ENCODE measurements around the gene AGGF1. TPM values are rescaled to one million over a fixed set of nuclear protein-coding genes. Genes with fewer than 3 reads are reported as not detected.

The AGGF1 gene, protein sequence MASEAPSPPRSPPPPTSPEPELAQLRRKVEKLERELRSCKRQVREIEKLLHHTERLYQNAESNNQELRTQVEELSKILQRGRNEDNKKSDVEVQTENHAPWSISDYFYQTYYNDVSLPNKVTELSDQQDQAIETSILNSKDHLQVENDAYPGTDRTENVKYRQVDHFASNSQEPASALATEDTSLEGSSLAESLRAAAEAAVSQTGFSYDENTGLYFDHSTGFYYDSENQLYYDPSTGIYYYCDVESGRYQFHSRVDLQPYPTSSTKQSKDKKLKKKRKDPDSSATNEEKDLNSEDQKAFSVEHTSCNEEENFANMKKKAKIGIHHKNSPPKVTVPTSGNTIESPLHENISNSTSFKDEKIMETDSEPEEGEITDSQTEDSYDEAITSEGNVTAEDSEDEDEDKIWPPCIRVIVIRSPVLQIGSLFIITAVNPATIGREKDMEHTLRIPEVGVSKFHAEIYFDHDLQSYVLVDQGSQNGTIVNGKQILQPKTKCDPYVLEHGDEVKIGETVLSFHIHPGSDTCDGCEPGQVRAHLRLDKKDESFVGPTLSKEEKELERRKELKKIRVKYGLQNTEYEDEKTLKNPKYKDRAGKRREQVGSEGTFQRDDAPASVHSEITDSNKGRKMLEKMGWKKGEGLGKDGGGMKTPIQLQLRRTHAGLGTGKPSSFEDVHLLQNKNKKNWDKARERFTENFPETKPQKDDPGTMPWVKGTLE
- 18.1 TPM for total RNA-seq (ENCODE audit: unreplicated experiment)
- long read RNA-seq, full-length matches to known transcripts: 3 of 20 reads
- long read RNA-seq, partial matches to known transcripts: 17 of 20 reads
- long read RNA-seq, other reads (novel, unspliced or antisense): 0 of 20 reads

DNA sequence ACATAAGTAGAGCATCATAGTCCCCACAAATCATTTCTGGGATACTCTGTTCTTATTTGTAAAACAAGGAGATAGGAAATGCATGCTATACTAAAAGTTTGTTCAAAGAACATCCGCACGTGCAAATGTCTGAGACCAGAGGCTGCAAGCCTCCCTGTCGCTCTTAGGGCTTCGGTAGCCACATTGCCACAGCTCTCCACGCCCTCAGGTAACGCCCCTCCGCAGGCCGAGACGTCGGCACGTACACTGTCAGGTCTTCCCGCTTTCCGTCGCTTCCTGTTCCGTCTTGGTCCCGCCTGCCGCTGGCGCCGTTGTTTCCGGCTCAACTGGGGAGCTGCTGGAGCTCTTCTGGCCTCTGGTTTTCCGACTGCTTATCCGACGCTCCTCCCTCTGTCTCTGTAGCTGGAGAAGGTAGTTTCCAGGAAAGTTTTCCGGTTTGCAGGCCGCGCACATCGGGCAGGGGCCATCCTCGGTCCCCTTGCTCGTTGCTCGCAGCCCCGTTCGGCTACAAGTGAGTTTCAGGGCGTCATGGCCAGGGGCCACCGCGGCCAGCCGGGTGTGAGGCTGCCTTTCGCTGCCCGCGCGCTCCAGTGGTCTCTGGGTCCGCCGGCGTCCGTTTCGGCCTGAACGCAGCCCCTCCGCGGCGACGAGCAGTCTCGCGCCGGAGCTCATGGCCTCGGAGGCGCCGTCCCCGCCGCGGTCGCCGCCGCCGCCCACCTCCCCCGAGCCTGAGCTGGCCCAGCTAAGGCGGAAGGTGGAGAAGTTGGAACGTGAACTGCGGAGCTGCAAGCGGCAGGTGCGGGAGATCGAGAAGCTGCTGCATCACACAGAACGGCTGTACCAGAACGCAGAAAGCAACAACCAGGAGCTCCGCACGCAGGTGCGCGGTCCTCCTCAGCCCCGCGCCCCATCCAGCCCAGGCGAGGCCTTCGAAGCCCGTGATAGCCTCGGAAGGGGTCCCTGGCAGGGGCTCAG, at the start of gene AGGF1:
Gene AGGF1, plus strand, starts transcription at position 308 of the 975 bp plus-strand sequence. Its CDS starts 363 bp downstream, at position 671.
- TF ChIP-seq, protein P1, sequence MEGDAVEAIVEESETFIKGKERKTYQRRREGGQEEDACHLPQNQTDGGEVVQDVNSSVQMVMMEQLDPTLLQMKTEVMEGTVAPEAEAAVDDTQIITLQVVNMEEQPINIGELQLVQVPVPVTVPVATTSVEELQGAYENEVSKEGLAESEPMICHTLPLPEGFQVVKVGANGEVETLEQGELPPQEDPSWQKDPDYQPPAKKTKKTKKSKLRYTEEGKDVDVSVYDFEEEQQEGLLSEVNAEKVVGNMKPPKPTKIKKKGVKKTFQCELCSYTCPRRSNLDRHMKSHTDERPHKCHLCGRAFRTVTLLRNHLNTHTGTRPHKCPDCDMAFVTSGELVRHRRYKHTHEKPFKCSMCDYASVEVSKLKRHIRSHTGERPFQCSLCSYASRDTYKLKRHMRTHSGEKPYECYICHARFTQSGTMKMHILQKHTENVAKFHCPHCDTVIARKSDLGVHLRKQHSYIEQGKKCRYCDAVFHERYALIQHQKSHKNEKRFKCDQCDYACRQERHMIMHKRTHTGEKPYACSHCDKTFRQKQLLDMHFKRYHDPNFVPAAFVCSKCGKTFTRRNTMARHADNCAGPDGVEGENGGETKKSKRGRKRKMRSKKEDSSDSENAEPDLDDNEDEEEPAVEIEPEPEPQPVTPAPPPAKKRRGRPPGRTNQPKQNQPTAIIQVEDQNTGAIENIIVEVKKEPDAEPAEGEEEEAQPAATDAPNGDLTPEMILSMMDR (IDR thresholded peaks at IDR 0.05; ENCODE audit: unreplicated experiment): no peak

DNA sequence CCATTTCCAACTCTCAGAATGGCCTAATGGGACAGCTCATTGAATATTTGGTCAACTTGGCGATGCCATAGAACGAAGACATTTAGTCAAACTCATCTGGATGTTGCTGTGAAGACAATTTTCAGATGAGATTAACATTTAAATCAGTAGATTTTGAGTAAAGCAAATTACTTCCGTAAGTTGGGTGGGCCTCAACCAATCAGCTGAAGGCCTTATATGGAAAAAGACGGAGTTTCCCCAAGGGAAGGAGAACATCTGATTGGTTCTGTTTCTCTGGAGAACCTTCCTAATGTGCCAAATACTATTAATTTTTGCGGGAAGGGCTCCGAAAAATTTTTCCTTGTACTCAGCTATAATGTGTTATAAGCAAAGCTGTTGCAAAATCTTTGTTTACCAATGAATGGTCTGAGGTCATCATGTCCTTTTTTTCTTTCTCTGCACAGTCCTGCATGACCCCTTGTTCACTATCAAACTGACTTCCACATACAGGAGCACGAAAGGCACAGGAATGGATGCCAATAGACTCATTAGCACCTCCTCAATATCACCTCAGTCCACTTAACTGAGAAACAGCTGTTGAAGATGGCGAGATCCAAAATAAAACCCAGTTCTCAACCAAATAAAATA, 49.6 kb upstream of the AGGF1 start:
- Mint-ChIP-seq H3K36me3 (ENCODE audit: low read depth, unreplicated experiment) (no peaks in the 10 kb centered on the region), H3K27ac (ENCODE audit: unreplicated experiment) (no peak overlapping the region), H3K4me3 (ENCODE audit: unreplicated experiment) (no peak overlapping the region), H3K4me1 (ENCODE audit: unreplicated experiment) (no peaks in the 10 kb centered on the region), H3K27me3 (ENCODE audit: unreplicated experiment) (peaks cover 2% of the 10 kb centered on the region), H3K9me3 (ENCODE audit: unreplicated experiment) (no peaks in the 10 kb centered on the region)
- TF ChIP-seq, protein P1 (IDR thresholded peaks at IDR 0.05; ENCODE audit: unreplicated experiment): no peak
- DNase-seq (ENCODE audit: low spot score): no peak

More for the DNA sequence above, at the start of gene AGGF1:
- Mint-ChIP-seq H3K4me3 (ENCODE audit: unreplicated experiment) (peak within 1 kb of the TSS; percentile 95), H3K27me3 (ENCODE audit: unreplicated experiment) (peaks cover 6% of the 10 kb centered on the region), H3K4me1 (ENCODE audit: unreplicated experiment) (peaks cover 13% of the 10 kb centered on the region), H3K27ac (ENCODE audit: unreplicated experiment) (peak within 1 kb of the TSS; percentile 88), H3K36me3 (ENCODE audit: low read depth, unreplicated experiment) (peaks cover 11% of the 10 kb centered on the region), H3K9me3 (ENCODE audit: unreplicated experiment) (peaks cover 17% of the 10 kb centered on the region)
- peak; percentile 76 for DNase-seq (ENCODE audit: low spot score)

- Mint-ChIP-seq H3K9me3 (ENCODE audit: unreplicated experiment) (no peaks in the 10 kb centered on the region), H3K27ac (ENCODE audit: unreplicated experiment) (no peak overlapping the region), H3K4me3 (ENCODE audit: unreplicated experiment) (no peak overlapping the region), H3K4me1 (ENCODE audit: unreplicated experiment) (peaks cover 7% of the 10 kb centered on the region), H3K36me3 (ENCODE audit: low read depth, unreplicated experiment) (no peaks in the 10 kb centered on the region), H3K27me3 (ENCODE audit: unreplicated experiment) (no peaks in the 10 kb centered on the region)
- TF ChIP-seq, protein P1 (IDR thresholded peaks at IDR 0.05; ENCODE audit: unreplicated experiment): no peak
- no peak for DNase-seq (ENCODE audit: low spot score)
Measured at GRCh38 chr5:76982450-76982849, 47.8 kb upstream of the AGGF1 start.

DNA sequence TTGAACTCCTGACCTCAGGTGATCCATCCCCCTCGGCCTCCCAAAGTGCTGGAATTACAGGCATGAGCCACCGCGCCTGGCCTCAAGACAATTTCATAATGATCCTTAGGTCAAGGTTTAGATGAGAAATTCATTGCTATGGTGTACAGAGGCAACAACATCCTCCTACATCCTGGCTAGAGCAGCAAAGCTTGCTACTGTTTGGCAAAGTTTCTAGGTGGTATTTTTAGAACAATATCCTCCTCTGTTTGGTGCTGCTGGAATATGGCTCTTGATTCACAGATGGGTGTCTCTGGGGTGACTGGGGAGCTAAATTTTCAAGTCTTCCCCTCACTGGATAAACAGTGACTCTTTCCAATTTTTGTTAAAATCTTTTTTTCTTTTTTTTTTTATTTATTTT, 46.7 kb upstream of the AGGF1 start:
- H3K4me3 Mint-ChIP-seq (ENCODE audit: unreplicated experiment): no peak overlapping the region
- H3K36me3 Mint-ChIP-seq (ENCODE audit: low read depth, unreplicated experiment): no peaks in the 10 kb centered on the region
- H3K27ac Mint-ChIP-seq (ENCODE audit: unreplicated experiment): no peak overlapping the region
- H3K9me3 Mint-ChIP-seq (ENCODE audit: unreplicated experiment): no peaks in the 10 kb centered on the region
- H3K4me1 Mint-ChIP-seq (ENCODE audit: unreplicated experiment): peaks cover 7% of the 10 kb centered on the region
- TF ChIP-seq, protein P1 (IDR thresholded peaks at IDR 0.05; ENCODE audit: unreplicated experiment): no peak
- H3K27me3 Mint-ChIP-seq (ENCODE audit: unreplicated experiment): no peaks in the 10 kb centered on the region
- no peak for DNase-seq (ENCODE audit: low spot score)

Data from endothelial cell (in vitro differentiated cells).